ENCODE results near the gene GZMM. TPM values are rescaled to one million over a fixed set of nuclear protein-coding genes. Genes with fewer than 3 reads are reported as not detected.
A peak's percentile ranks its signal among the peaks of the same experiment; 100 is the strongest.

The GZMM gene
- total RNA-seq, 1 donor = 0.27 TPM

- DNase-seq (ENCODE audit: low read depth in 2 of 3, low spot score in 2 of 3) = peak; percentile 74 to 80 (median 79)
Observed at GRCh38 chr19:511101-511851, 32.6 kb upstream of the GZMM start.

- DNase-seq (ENCODE audit: low read depth in 2 of 3, low spot score in 2 of 3) = no peak
Observed at GRCh38 chr19:512547-513365, 31.1 kb upstream of the GZMM start.

GRCh38 chr19:513368-514165 lies 30.3 kb upstream of the GZMM start:
- no peak for DNase-seq (ENCODE audit: low read depth in 2 of 3, low spot score in 2 of 3)

- DNase-seq (ENCODE audit: low read depth in 2 of 3, low spot score in 2 of 3) = no peak
Observed at GRCh38 chr19:514166-514663, 29.6 kb upstream of the GZMM start.

GRCh38 chr19:517721-518597 lies 25.9 kb upstream of the GZMM start:
- no peak for DNase-seq (ENCODE audit: low read depth in 2 of 3, low spot score in 2 of 3)

GRCh38 chr19:518598-519231 lies 25.1 kb upstream of the GZMM start:
- DNase-seq (ENCODE audit: low read depth in 2 of 3, low spot score in 2 of 3) = peak in 2 of 3 donors; percentile 24 to 43

GRCh38 chr19:519449-519865 lies 24.4 kb upstream of the GZMM start:
- DNase-seq (ENCODE audit: low read depth in 2 of 3, low spot score in 2 of 3) = no peak

- DNase-seq (ENCODE audit: low read depth in 2 of 3, low spot score in 2 of 3) = no peak
Observed at GRCh38 chr19:522726-523125, 21.1 kb upstream of the GZMM start.

- DNase-seq (ENCODE audit: low read depth in 2 of 3, low spot score in 2 of 3) = no peak
Observed at GRCh38 chr19:524062-524674, 19.7 kb upstream of the GZMM start.

GRCh38 chr19:525029-525428 lies 18.8 kb upstream of the GZMM start:
- no peak for DNase-seq (ENCODE audit: low read depth in 2 of 3, low spot score in 2 of 3)

GRCh38 chr19:525857-526419 lies 17.9 kb upstream of the GZMM start:
- DNase-seq (ENCODE audit: low read depth in 2 of 3, low spot score in 2 of 3) = no peak

- no peak for DNase-seq (ENCODE audit: low read depth in 2 of 3, low spot score in 2 of 3)
Observed at GRCh38 chr19:530134-531008, 13.5 kb upstream of the GZMM start.

- peak; percentile 87 to 94 (median 90) for DNase-seq (ENCODE audit: low read depth in 2 of 3, low spot score in 2 of 3)
Observed at GRCh38 chr19:531009-531752, 12.7 kb upstream of the GZMM start.

- peak in 1 of 3 donors; percentile 19 for DNase-seq (ENCODE audit: low read depth in 2 of 3, low spot score in 2 of 3)
Observed at GRCh38 chr19:531753-532560, 11.9 kb upstream of the GZMM start, which contains the start of gene CDC34. Gene CDC34, plus strand, starts transcription at chr19:531760. Its CDS starts 172 bp downstream, at chr19:531932.

GRCh38 chr19:532561-533363 lies 11.1 kb upstream of the GZMM start:
- DNase-seq (ENCODE audit: low read depth in 2 of 3, low spot score in 2 of 3) = peak in 2 of 3 donors; percentile 69 to 75

Data from hematopoietic multipotent progenitor cell (in vitro differentiated cells).